OCI-LY3 (cell line): ENCODE measurements around the gene ACACA.

Source experiments
- EZH2phosphoT487 ChIP-seq: fragments of 200-600 bp; shearing (Covaris generic); IDR thresholded peaks from 2 replicates; pipeline ENCODE4 v1.6.1; 2018; ENCODE audit warnings: antibody characterized with exemption, mixed run types, low read depth
- TF ChIP-seq, protein P1 (sequence below): fragments of 200-600, 300-600 bp; sonication (generic); IDR thresholded peaks from 2 replicates; pipeline ENCODE4 v1.5.1; 2014; ENCODE audit warnings: antibody characterized with exemption, low read length, low read depth

DNA sequence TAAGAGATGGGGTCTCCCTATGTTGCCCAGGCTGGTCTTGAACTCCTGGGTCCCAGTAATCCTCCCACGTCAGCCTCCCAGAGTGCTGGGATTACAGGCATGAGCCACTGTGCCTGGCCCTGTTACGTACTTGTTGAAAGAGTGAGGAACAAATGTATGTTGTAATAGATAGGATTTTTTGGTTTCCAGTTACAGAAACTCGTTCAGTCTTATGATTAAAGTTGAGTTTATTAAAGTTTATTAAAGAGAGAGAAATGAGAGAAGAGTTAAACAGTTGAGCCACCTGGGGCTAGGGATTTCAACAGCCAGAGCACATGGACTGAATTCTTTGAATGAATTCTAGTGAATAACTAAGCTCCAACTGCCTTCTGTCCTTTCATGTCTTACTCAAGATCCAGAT is 3.7 kb upstream of the ACACA start:
- TF ChIP-seq, protein P1, sequence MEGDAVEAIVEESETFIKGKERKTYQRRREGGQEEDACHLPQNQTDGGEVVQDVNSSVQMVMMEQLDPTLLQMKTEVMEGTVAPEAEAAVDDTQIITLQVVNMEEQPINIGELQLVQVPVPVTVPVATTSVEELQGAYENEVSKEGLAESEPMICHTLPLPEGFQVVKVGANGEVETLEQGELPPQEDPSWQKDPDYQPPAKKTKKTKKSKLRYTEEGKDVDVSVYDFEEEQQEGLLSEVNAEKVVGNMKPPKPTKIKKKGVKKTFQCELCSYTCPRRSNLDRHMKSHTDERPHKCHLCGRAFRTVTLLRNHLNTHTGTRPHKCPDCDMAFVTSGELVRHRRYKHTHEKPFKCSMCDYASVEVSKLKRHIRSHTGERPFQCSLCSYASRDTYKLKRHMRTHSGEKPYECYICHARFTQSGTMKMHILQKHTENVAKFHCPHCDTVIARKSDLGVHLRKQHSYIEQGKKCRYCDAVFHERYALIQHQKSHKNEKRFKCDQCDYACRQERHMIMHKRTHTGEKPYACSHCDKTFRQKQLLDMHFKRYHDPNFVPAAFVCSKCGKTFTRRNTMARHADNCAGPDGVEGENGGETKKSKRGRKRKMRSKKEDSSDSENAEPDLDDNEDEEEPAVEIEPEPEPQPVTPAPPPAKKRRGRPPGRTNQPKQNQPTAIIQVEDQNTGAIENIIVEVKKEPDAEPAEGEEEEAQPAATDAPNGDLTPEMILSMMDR, result no peak
- TF ChIP-seq EZH2phosphoT487, result no peak
